K562 (cell line): ENCODE measurements around the gene ZNF487. TPM values are rescaled to one million over a fixed set of nuclear protein-coding genes. Genes with fewer than 3 reads are reported as not detected.

Experiments used
- DMBX1 ChIP-seq: fragments of 250-450 bp; sonication (Bioruptor Pico); IDR thresholded peaks from 2 replicates; pipeline ENCODE4 v1.8.0; 2022; ENCODE audit warnings: inconsistent platforms, mild to moderate bottlenecking, moderate library complexity, borderline replicate concordance
- EHMT2 ChIP-seq: fragments of 450-650 bp; IDR thresholded peaks from 2 replicates; pipeline ENCODE4 v1.6.1; 2018; ENCODE audit warnings: antibody characterized with exemption
- FUS ChIP-seq: fragments of 200-400 bp; formaldehyde crosslinking; optimal IDR thresholded peaks from 2 replicates; pipeline ENCODE3; 2017; ENCODE audit warnings: low read depth, low read length
- KDM5B ChIP-seq: fragments of 200-600 bp; sonication (generic); IDR thresholded peaks from 2 replicates; pipeline ENCODE4 v1.6.1; 2012; ENCODE audit warnings: low read depth, mild to moderate bottlenecking, moderate library complexity, low read length, control low read depth, inconsistent platforms; ENCODE audit not compliant: insufficient replicate concordance
- KHSRP ChIP-seq: fragments of 450-650 bp; IDR thresholded peaks from 2 replicates; pipeline ENCODE4 v1.6.1; 2017
- POLR2A ChIP-seq: fragments of 450-650 bp; conservative IDR thresholded peaks from 2 replicates; pipeline ENCODE4 v1.6.1; 2016
- POLR2AphosphoS5 ChIP-seq: IDR thresholded peaks from 2 replicates; pipeline ENCODE4 v1.6.1; 2011; ENCODE audit warnings: mild to moderate bottlenecking, low read depth, low read length, moderate library complexity; ENCODE audit not compliant: control insufficient read depth, insufficient read depth
- RBBP5 ChIP-seq: fragments of 200-600 bp; sonication (generic); IDR thresholded peaks from 2 replicates; pipeline ENCODE4 v1.6.1; 2012; ENCODE audit warnings: borderline replicate concordance, mild to moderate bottlenecking, low read length, control low read depth, inconsistent platforms; ENCODE audit not compliant: insufficient read depth, poor library complexity, severe bottlenecking
- RFX1 ChIP-seq: fragments of 450-650 bp; IDR thresholded peaks from 2 replicates; pipeline ENCODE4 v1.6.1; 2016; ENCODE audit warnings: mild to moderate bottlenecking, moderate library complexity
- RFX5 ChIP-seq: IDR thresholded peaks from 2 replicates; pipeline ENCODE4 v1.6.1; 2011; ENCODE audit warnings: low read depth, mild to moderate bottlenecking, improper control_type of control experiment, low read length
- TAF1 ChIP-seq: IDR thresholded peaks from 2 replicates; pipeline ENCODE4 v1.6.1; 2011; ENCODE audit warnings: mild to moderate bottlenecking, low read length, moderate library complexity; ENCODE audit not compliant: insufficient read depth, control insufficient read depth, severe bottlenecking; ENCODE audit errors: extremely low read depth
- TARDBP ChIP-seq: fragments of 450-650 bp; IDR thresholded peaks from 2 replicates; pipeline ENCODE4 v1.6.1; 2016
- TOE1 ChIP-seq, 2 experiments: fragments of 450-650 bp in 1 of 2; sonication (generic) in 1 of 2; formaldehyde crosslinking in 1 of 2; IDR thresholded peaks; 2 replicates each; pipeline versions ENCODE4 v1.7.1 to v1.8.0; 2016 to 2022; ENCODE audit warnings: borderline replicate concordance in 2 of 2, mild to moderate bottlenecking in 2 of 2, antibody characterized with exemption in 1 of 2, inconsistent platforms in 1 of 2, low read depth in 1 of 2, missing genetic modification reagents in 1 of 2, moderate library complexity in 1 of 2
- ZBTB8A ChIP-seq: fragments of 450-650 bp; IDR thresholded peaks from 2 replicates; pipeline ENCODE4 v1.6.1; 2018; ENCODE audit warnings: mild to moderate bottlenecking, moderate library complexity; ENCODE audit not compliant: partially characterized antibody
- ZC3H8 ChIP-seq: fragments of 450-650 bp; IDR thresholded peaks from 2 replicates; pipeline ENCODE4 v1.6.1; 2017
- ZNF184 ChIP-seq: sonication (generic); formaldehyde crosslinking; IDR thresholded peaks from 2 replicates; pipeline ENCODE4 v1.5.0; 2020; ENCODE audit warnings: missing genetic modification reagents
- polyA plus RNA-seq, 8 experiments: library from polyadenylated mRNA; depleted of rRNA in 4 of 8; stranded (reverse) in 5 of 8; unstranded in 3 of 8; fragments of >200 nt; fragmentation: Nextera tagmentation in 2 of 8; fragmentation: Illumina TruSeq in 1 of 8; extraction: Ambion mirVana in 2 of 8; extraction: Trizol in 1 of 8; gene quantifications; 2 replicates each; pipeline versions ENCODE4 v1.2.1 to v1.2.3, GENCODE V29; 2011 to 2014; ENCODE audit warnings: inconsistent platforms in 1 of 8, missing spikeins in 1 of 8
- total RNA-seq, 7 experiments: library from RNA; depleted of rRNA in 6 of 7; stranded (reverse); fragments of >200 nt in 6 of 7; fragmentation: Illumina TruSeq in 2 of 7; extraction: Trizol in 2 of 7; gene quantifications; 2 replicates each; pipeline versions ENCODE4 v1.2.1 to v1.2.3, GENCODE V29; 2011 to 2021; ENCODE audit warnings: low replicate concordance in 1 of 7
- TF ChIP-seq, protein P1 (sequence below): fragments of 250-450 bp; sonication (Bioruptor Pico); IDR thresholded peaks from 2 replicates; pipeline ENCODE4 v1.4.0; 2020; ENCODE audit warnings: mild to moderate bottlenecking, moderate library complexity
- TF ChIP-seq, protein P2 (sequence below): fragments of 250-450 bp; sonication (Bioruptor Pico); IDR thresholded peaks from 2 replicates; pipeline ENCODE4 v1.8.0; 2021; ENCODE audit warnings: borderline replicate concordance, mild to moderate bottlenecking, moderate library complexity; ENCODE audit not compliant: poor library complexity, severe bottlenecking
- TF ChIP-seq, protein P3 (sequence below): fragments of 450-650 bp; formaldehyde crosslinking; IDR thresholded peaks from 2 replicates; pipeline ENCODE4 v1.4.0; 2020; ENCODE audit warnings: mild to moderate bottlenecking, moderate library complexity
- TF ChIP-seq, protein P4 (sequence below): fragments of 250-450 bp; sonication (Bioruptor Pico); IDR thresholded peaks from 2 replicates; pipeline ENCODE4 v1.4.0; 2020

ZNF487 gene
- total and polyA plus RNA-seq, 9 of the 15 experiments (the other 6 are each of a cell fraction or from before 2014, with no cell fraction given) = 1.9 to 6.5 (median 4.2) TPM

DNA sequence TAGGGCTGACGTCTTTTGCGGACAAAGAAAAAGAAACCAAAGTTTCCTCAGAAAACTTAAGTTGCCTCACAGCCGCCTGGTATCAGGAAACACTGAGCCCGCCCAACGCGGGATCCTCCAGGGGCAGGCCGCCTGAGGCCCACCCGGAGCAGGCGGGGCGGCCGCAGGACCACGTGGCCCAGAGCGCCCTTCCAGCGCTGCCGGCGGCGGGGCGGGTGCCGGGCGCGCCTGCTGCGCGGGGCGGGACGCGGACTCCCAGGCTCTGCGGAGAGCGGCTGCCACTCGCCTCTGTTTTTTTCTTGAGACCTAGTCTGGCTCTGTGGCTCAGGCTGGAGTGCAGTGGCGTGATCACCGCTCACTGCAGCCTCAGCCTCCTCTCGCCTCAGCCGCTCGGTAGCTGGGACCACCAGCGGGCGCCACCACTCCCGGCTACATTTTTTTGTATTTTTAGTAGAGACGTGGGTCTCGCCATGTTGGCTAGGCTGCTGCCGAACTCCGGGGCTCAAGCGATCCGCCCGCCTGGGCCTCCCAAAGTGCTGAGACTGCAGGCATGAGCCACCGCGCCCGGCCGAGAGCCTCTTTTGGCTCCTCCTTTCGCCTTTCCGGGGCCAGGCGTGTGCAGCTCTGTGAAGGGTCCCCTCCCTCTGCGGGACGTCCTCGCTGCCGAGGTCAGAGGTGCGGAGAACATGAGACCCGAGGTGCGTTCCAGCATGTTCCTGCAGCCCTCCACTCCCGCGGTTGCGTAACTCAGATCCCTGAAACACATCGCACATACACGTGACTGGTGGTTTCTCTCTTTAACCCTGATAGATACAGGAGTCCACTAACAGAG is 16.3 kb upstream of the ZNF487 start (continued):
- TF ChIP-seq ZC3H8 (no peak), TAF1 (peak; percentile 56), RBBP5 (peak; percentile 68), RFX5 (no peak), TARDBP (0 out of 2 replicates have a peak, but pooled peaks have one; percentile 28), EHMT2 (0 out of 2 replicates have a peak, but pooled peaks have one; percentile 19), POLR2AphosphoS5 (no peak), KHSRP (no peak), DMBX1 (0 out of 2 replicates have a peak, but pooled peaks have one; percentile 39), FUS (no peak), RFX1 (no peak), ZBTB8A (no peak), TOE1 (IDR thresholded peaks at IDR 0.05; ENCODE audit: borderline replicate concordance) (peak; percentile 82; the same call in 1 of the 2 replicates), TOE1 (CRISPR knock-in tag; IDR thresholded peaks at IDR 0.05; ENCODE audit: borderline replicate concordance, low read depth) (no peak), KDM5B (no peak), ZNF184 (CRISPR knock-in tag) (no peak), POLR2A (peak; percentile 83)
- TF ChIP-seq, protein P1, sequence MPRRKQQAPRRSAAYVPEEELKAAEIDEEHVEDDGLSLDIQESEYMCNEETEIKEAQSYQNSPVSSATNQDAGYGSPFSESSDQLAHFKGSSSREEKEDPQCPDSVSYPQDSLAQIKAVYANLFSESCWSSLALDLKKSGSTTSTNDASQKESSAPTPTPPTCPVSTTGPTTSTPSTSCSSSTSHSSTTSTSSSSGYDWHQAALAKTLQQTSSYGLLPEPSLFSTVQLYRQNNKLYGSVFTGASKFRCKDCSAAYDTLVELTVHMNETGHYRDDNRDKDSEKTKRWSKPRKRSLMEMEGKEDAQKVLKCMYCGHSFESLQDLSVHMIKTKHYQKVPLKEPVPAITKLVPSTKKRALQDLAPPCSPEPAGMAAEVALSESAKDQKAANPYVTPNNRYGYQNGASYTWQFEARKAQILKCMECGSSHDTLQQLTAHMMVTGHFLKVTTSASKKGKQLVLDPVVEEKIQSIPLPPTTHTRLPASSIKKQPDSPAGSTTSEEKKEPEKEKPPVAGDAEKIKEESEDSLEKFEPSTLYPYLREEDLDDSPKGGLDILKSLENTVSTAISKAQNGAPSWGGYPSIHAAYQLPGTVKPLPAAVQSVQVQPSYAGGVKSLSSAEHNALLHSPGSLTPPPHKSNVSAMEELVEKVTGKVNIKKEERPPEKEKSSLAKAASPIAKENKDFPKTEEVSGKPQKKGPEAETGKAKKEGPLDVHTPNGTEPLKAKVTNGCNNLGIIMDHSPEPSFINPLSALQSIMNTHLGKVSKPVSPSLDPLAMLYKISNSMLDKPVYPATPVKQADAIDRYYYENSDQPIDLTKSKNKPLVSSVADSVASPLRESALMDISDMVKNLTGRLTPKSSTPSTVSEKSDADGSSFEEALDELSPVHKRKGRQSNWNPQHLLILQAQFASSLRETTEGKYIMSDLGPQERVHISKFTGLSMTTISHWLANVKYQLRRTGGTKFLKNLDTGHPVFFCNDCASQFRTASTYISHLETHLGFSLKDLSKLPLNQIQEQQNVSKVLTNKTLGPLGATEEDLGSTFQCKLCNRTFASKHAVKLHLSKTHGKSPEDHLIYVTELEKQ (CRISPR knock-in tag) = no peak
- TF ChIP-seq, protein P2, sequence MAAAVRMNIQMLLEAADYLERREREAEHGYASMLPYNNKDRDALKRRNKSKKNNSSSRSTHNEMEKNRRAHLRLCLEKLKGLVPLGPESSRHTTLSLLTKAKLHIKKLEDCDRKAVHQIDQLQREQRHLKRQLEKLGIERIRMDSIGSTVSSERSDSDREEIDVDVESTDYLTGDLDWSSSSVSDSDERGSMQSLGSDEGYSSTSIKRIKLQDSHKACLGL (CRISPR knock-in tag) = no peak
- TF ChIP-seq, protein P3, sequence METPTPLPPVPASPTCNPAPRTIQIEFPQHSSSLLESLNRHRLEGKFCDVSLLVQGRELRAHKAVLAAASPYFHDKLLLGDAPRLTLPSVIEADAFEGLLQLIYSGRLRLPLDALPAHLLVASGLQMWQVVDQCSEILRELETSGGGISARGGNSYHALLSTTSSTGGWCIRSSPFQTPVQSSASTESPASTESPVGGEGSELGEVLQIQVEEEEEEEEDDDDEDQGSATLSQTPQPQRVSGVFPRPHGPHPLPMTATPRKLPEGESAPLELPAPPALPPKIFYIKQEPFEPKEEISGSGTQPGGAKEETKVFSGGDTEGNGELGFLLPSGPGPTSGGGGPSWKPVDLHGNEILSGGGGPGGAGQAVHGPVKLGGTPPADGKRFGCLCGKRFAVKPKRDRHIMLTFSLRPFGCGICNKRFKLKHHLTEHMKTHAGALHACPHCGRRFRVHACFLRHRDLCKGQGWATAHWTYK (CRISPR knock-in tag) = no peak
- TF ChIP-seq, protein P4, sequence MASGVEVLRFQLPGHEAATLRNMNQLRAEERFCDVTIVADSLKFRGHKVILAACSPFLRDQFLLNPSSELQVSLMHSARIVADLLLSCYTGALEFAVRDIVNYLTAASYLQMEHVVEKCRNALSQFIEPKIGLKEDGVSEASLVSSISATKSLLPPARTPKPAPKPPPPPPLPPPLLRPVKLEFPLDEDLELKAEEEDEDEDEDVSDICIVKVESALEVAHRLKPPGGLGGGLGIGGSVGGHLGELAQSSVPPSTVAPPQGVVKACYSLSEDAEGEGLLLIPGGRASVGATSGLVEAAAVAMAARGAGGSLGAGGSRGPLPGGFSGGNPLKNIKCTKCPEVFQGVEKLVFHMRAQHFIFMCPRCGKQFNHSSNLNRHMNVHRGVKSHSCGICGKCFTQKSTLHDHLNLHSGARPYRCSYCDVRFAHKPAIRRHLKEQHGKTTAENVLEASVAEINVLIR (CRISPR knock-in tag) = no peak
